SKM-1 treated with dmso at 0.1 percent for 144 hours (cell line): ENCODE data around the gene TAF4B.
"Not testable (repeated sequence)": the region's sequence is repeated elsewhere in the genome, so short reads cannot be mapped to it uniquely, and the experiment has no call there.

Experiments
- DNase-seq: peaks from one replicate; lab custom pipeline; 2025; ENCODE audit not compliant: unreplicated experiment; lab: John Stamatoyannopoulos, UW

The TAF4B gene

DNA sequence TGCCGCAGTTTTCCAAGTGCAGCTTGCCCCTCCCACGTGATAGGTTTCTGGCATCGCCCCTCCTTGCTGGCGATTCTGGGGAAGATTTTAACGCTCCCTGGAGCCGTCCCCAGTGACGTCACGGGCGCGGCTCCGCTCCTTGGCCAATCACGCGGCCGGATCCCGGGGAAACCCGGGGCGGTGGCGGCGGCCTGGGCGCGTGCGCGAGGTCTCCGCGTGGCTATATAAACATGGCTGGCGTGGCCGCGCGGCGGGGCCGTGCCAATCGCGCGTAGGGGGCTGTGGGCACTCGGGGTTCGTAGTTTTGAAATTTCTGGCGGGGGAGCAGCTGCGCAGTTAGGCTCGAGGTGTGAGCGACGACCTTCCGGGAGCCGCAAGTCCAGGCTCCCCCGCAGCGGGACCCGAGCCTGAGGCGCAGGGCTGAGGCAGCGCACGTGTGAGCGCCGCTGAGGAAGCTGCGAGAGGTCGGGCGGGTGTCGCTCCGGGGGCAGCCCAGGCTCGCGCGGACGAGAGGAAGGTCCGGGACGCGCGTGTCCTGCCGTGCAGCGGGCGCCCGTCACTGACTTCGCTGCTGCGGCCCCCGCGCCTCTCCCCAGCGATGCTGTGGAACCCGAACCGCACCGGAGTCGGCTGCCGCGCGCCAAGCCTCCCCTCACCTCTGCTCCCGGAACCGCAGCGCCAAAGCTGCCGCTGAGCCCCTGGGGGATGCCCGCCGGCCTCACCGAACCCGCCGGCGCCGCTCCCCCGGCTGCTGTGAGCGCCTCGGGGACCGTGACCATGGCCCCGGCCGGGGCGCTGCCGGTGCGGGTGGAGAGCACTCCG, at the start of gene TAF4B:
Gene TAF4B, plus strand, starts transcription at position 217 of the 822 bp plus-strand sequence. Its CDS starts 489 bp downstream, at position 706.
- DNase-seq: peak; percentile 84

DNA sequence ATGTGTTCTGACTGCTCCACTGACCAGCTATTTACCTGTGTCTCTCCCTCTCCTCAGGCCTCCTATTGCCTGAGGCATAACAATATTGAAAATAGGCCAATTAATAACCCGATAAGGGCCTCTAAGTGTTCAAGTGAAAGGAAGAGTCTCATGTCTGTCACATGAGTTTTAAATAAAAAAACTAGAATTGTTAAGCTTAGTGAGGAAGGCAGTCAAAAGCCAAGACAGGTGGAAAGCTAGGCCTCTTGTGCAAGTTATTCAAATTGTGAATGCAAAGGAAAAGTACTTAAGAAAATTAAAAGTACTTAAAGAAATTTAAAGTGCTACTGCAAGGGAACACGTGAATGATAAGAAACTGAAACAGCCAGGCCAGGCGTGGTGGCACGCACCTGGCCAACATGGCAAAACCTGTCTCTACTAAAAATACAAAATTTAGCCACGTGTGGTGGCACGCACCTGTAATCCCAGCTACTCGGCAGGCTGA, 44.9 kb upstream of the TAF4B start:
- no peak for DNase-seq

- no peak for DNase-seq
Measured at GRCh38 chr18:26183395-26184112, 42.7 kb upstream of the TAF4B start.

DNA sequence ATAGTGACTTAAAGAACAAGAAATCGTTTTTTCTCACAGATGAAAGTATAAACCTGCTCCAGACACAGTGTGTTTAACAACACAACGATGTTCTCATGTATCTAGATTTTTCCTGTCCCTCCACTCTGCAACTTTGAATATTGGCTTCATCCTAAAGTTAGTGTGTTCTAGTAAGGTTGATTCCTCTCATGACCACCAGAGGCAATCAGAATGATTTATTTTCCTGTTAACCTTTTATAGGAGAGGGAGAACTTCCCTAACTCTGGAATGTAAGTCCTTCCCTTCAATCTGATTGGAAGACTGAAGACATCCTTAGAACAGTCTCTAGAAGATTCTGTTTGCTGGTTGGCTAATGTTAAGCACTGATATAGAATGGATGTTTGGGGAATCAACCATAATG, 41.0 kb upstream of the TAF4B start:
- no peak for DNase-seq

- no peak for DNase-seq
Measured at GRCh38 chr18:26190506-26190905, 35.7 kb upstream of the TAF4B start.

DNA sequence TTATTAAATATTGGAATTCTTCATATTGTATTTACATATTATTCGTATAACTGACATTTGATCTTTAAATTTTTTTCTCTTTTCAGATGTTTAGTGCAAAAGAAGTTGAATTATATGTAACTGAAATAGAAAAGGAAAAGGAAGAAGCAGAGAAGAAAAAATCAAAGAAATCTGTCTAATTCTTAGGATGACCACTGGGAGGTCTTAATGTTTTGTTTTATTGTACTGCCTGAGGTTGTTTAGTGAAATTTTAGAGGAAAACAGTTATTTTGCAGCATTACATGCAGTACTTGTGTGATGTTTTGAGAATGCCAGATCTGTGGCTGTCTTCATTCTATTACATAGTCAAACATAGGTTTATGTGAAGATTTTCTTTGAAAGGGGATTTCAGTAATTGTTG, 34.0 kb upstream of the TAF4B start:
- DNase-seq: no peak

DNA sequence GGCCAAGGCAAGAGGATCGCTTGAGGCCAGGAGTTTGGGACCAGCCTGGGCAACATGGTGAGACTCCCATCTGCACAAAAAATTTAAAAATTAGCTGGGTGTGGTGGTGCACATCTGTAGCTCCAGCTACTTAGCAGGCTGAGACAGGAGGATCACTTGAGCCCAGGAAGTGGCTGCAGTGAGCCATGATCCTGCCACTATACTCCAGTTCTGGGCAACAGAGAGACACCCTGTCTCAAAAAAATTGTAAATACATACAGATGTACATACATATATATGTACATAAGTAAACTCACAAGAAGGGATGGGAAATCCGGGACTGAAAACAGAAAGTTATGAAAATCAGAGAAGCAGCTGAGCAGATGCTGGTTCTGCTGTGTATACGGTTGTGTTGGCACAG, 29.6 kb upstream of the TAF4B start:
- no peak for DNase-seq

GRCh38 chr18:26202001-26202400, 24.2 kb upstream of the TAF4B start:
- DNase-seq: not testable (repeated sequence)

DNA sequence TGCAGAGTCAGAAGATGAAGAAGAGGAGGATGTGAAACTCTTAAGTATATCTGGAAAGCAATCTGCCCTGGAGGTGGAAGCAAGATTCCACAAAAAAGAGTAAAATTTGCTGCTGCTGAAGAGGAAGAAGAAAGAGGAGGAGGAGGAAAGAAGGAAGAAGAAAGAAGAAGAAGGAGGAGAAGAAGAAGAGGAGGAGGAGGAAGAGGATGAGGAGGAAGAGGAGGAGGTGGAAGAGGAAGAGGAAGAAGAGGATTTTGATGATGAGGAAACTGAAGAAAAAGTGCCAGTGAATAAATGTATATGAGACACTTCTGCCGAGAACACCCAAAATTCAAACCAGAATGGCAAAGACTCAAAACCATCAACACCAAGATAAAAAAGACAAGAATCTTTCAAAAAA, 20.9 kb upstream of the TAF4B start:
- DNase-seq: no peak

GRCh38 chr18:26206488-26206887, 19.8 kb upstream of the TAF4B start:
- no peak for DNase-seq

- no peak for DNase-seq
Measured at GRCh38 chr18:26207937-26208336, 18.3 kb upstream of the TAF4B start.

DNA sequence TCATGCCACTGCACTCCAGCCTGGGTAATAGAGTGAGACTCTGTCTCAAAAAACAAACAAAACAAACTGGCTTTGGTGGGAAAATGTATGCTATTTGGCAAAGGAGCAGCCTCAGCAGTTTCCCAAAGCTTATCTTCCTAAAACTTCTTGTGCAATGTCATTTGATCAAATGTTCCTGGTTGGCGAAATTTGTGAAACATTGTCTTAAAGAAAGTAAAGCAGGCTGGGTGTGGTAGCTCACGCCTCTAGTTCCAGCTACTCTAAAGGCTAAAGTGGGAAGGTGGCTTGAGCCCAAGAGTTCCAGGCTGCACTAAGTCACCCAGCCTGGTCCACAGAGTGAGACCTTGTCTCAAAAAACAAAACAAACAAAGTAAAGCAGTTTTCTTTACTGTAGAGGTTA, 17.3 kb upstream of the TAF4B start:
- DNase-seq: no peak

GRCh38 chr18:26210147-26210546, 16.1 kb upstream of the TAF4B start:
- DNase-seq: no peak

GRCh38 chr18:26215247-26215970, 10.8 kb upstream of the TAF4B start:
- peak; percentile 17 for DNase-seq

- DNase-seq: no peak
Measured at GRCh38 chr18:26225022-26225693, 1.1 kb upstream of the TAF4B start.

DNA sequence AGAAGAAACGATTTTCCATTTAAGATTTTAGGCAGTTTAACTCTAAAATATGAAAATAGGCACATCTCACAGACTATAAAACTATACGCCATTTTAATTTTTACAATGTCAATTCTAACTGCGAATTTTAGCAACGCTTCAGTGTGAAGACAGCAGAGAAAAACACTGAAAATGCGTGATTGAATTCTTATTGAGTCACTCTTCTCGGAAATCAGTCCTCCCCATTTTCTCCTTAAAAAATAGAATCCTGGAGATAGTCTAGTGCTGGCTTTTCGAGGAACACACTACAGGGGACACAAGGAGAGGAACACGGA, 373 bp upstream of the TAF4B start:
- DNase-seq: no peak

DNA sequence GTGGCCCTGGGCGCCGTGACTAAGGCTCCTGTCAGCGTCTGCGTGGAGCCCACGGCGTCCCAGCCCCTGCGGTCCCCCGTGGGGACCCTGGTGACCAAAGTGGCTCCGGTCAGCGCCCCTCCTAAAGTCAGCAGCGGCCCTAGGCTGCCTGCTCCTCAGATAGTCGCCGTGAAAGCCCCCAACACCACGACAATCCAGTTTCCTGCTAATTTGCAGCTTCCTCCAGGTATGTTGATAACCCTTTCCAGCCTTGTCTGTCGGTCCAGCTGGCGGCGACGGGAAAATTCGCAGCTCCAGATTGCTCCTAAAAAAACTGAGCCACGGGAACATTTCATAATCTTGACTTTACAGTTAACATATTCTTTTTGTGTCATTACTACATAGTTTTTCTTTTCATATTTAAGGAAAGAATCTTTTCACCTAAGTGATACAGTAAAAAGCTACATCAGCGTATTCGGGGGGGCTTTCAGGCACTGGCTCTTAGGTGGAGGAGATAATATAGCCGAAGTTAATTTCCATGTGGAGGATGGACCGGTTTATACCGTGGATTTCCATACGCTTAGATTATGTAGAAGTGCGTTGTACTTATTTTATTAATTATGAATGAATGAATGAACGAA, 916 bp downstream of the TAF4B start:
- peak; percentile 7 for DNase-seq

DNA sequence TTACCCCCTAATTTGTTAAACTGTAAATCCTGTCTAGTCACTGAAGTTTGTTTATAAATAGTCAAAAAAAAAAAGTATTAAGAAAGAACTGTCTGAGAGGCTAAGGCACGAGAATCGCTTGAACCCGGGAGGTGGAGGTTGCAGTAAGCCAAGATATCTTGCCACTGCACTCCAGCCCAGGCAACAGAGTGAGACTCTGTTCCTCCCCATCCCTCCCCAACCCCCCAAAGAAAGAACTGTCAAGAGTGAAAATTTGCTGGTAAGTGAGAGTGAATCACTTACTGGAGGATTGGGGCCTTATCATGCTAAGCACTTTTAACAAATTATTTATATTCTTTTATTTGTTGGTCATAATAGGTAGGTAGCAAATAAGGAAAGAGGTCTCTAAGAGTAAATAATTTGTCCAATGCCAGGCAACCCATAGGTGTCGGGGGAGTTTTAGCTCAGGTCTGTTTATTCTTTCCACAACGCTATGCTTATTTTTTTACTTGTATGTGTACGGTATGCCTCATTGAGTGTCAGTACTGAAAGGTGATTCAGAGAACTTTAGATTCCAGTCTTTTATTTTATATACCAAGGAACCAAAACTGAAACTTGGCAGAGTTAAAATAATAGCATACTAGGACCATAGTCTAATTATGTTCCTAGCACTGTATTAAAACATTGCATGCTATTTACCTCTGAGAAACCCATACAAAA, 2.5 kb downstream of the TAF4B start:
- no peak for DNase-seq

DNA sequence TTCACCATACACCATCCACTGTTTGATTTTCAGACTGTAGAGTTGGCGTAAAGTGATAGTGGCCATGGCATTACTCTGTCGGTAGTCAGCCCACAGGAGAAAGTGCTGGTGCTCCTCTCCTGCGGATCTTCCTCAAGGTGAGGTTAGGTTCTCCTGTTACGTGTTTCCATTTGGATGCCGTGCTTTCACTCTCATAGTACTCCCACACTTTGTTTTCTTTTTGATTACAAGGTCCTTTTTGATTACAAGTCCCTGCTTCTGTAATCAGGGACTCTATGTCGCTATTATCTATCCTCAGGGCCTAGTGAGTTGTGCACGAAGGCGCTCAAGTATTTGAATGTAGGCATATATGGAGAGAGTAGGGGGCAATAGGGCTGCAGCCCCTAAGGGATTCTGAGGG, 4.3 kb downstream of the TAF4B start:
- DNase-seq: no peak

- DNase-seq: no peak
Measured at GRCh38 chr18:26233208-26233607, 7.0 kb downstream of the TAF4B start.
